ENCODE data around the gene EXOSC10. TPM values are rescaled to one million over a fixed set of nuclear protein-coding genes. Genes with fewer than 3 reads are reported as not detected.

Gene EXOSC10
- total RNA-seq, 1 experiment from 2014 or later = 72.0 TPM

GRCh38 chr1:11028018-11028417, 71.7 kb downstream of the EXOSC10 start:
- 0 out of 2 replicates have a peak, but pooled peaks cover 3% of the 10 kb centered on the region for H4K20me1 ChIP-seq (ENCODE audit: insufficient read depth, low read depth, low read length)
- H3K79me2 ChIP-seq (ENCODE audit: low read length) = no peaks in the 10 kb centered on the region
- no peak for DNase-seq
- no peak overlapping the region for H3K4me2 ChIP-seq (ENCODE audit: low read depth, low read length, poor library complexity, severe bottlenecking)
- H3K27me3 ChIP-seq (ENCODE audit: low read length) = no peaks in the 10 kb centered on the region
- H2AFZ ChIP-seq (ENCODE audit: low read length) = no peak overlapping the region
- no peaks in the 10 kb centered on the region for H3K9me3 ChIP-seq (ENCODE audit: low read length)
- H3K27ac ChIP-seq (ENCODE audit: low read length) = no peak overlapping the region
- H3K9me2 ChIP-seq (replicated peaks; ENCODE audit: insufficient read depth, low read length) = no peaks in the 10 kb centered on the region
- no peaks in the 10 kb centered on the region for H3K4me1 ChIP-seq (ENCODE audit: low read length)
- H3K36me3 ChIP-seq (ENCODE audit: insufficient read depth, low read length) = peaks cover 23% of the 10 kb centered on the region; the same call in 1 of the 2 replicates
- no peak overlapping the region for H3K9ac ChIP-seq (ENCODE audit: low read length)
- no peak overlapping the region for H3K4me3 ChIP-seq (ENCODE audit: low read length)

GRCh38 chr1:11027316-11027715, 72.4 kb downstream of the EXOSC10 start:
- DNase-seq = no peak
- Histone ChIP-seq H3K4me3 (ENCODE audit: low read length) (no peak overlapping the region), H3K9me3 (ENCODE audit: low read length) (no peaks in the 10 kb centered on the region), H3K9me2 (replicated peaks; ENCODE audit: insufficient read depth, low read length) (no peaks in the 10 kb centered on the region), H3K27ac (ENCODE audit: low read length) (no peak overlapping the region), H3K36me3 (ENCODE audit: insufficient read depth, low read length) (peaks cover 26% of the 10 kb centered on the region; the same call in 1 of the 2 replicates), H3K4me1 (ENCODE audit: low read length) (no peaks in the 10 kb centered on the region), H3K27me3 (ENCODE audit: low read length) (no peaks in the 10 kb centered on the region), H3K4me2 (ENCODE audit: low read depth, low read length, poor library complexity, severe bottlenecking) (no peak overlapping the region), H3K79me2 (ENCODE audit: low read length) (no peaks in the 10 kb centered on the region), H4K20me1 (ENCODE audit: insufficient read depth, low read depth, low read length) (0 out of 2 replicates have a peak, but pooled peaks cover 3% of the 10 kb centered on the region), H2AFZ (ENCODE audit: low read length) (no peak overlapping the region), H3K9ac (ENCODE audit: low read length) (no peak overlapping the region)

- no peak overlapping the region for H3K4me3 ChIP-seq (ENCODE audit: low read length)
- no peaks in the 10 kb centered on the region for H3K9me2 ChIP-seq (replicated peaks; ENCODE audit: insufficient read depth, low read length)
- H4K20me1 ChIP-seq (ENCODE audit: insufficient read depth, low read depth, low read length) = 0 out of 2 replicates have a peak, but pooled peaks cover 3% of the 10 kb centered on the region
- H2AFZ ChIP-seq (ENCODE audit: low read length) = no peak overlapping the region
- no peaks in the 10 kb centered on the region for H3K4me1 ChIP-seq (ENCODE audit: low read length)
- H3K27me3 ChIP-seq (ENCODE audit: low read length) = no peaks in the 10 kb centered on the region
- no peaks in the 10 kb centered on the region for H3K9me3 ChIP-seq (ENCODE audit: low read length)
- no peak overlapping the region for H3K27ac ChIP-seq (ENCODE audit: low read length)
- no peak overlapping the region for H3K4me2 ChIP-seq (ENCODE audit: low read depth, low read length, poor library complexity, severe bottlenecking)
- no peaks in the 10 kb centered on the region for H3K79me2 ChIP-seq (ENCODE audit: low read length)
- H3K36me3 ChIP-seq (ENCODE audit: insufficient read depth, low read length) = peaks cover 30% of the 10 kb centered on the region; the same call in 1 of the 2 replicates
- DNase-seq = no peak
- H3K9ac ChIP-seq (ENCODE audit: low read length) = no peak overlapping the region
These were observed 72.8 kb downstream of the EXOSC10 start for GRCh38 chr1:11026903-11027302.

- Histone ChIP-seq H3K9ac (ENCODE audit: low read length) (no peak overlapping the region), H3K4me3 (ENCODE audit: low read length) (no peak overlapping the region), H4K20me1 (ENCODE audit: insufficient read depth, low read depth, low read length) (0 out of 2 replicates have a peak, but pooled peaks cover 8% of the 10 kb centered on the region), H2AFZ (ENCODE audit: low read length) (no peak overlapping the region), H3K27ac (ENCODE audit: low read length) (no peak overlapping the region), H3K4me2 (ENCODE audit: low read depth, low read length, poor library complexity, severe bottlenecking) (no peak overlapping the region), H3K9me3 (ENCODE audit: low read length) (no peaks in the 10 kb centered on the region), H3K36me3 (ENCODE audit: insufficient read depth, low read length) (peaks cover 35% of the 10 kb centered on the region; the same call in 1 of the 2 replicates), H3K79me2 (ENCODE audit: low read length) (no peaks in the 10 kb centered on the region), H3K9me2 (replicated peaks; ENCODE audit: insufficient read depth, low read length) (no peaks in the 10 kb centered on the region), H3K27me3 (ENCODE audit: low read length) (no peaks in the 10 kb centered on the region), H3K4me1 (ENCODE audit: low read length) (no peaks in the 10 kb centered on the region)
- no peak for DNase-seq
These were observed 73.6 kb downstream of the EXOSC10 start for GRCh38 chr1:11026052-11026451.

GRCh38 chr1:11025618-11026017, 74.1 kb downstream of the EXOSC10 start:
- Histone ChIP-seq H3K79me2 (ENCODE audit: low read length) (no peaks in the 10 kb centered on the region), H3K9me3 (ENCODE audit: low read length) (no peaks in the 10 kb centered on the region), H3K27ac (ENCODE audit: low read length) (no peak overlapping the region), H3K4me1 (ENCODE audit: low read length) (no peaks in the 10 kb centered on the region), H3K4me2 (ENCODE audit: low read depth, low read length, poor library complexity, severe bottlenecking) (no peak overlapping the region), H3K27me3 (ENCODE audit: low read length) (no peaks in the 10 kb centered on the region), H3K4me3 (ENCODE audit: low read length) (no peak overlapping the region), H3K9ac (ENCODE audit: low read length) (no peak overlapping the region), H2AFZ (ENCODE audit: low read length) (no peak overlapping the region), H4K20me1 (ENCODE audit: insufficient read depth, low read depth, low read length) (0 out of 2 replicates have a peak, but pooled peaks cover 8% of the 10 kb centered on the region), H3K36me3 (ENCODE audit: insufficient read depth, low read length) (peaks cover 35% of the 10 kb centered on the region; the same call in 1 of the 2 replicates), H3K9me2 (replicated peaks; ENCODE audit: insufficient read depth, low read length) (no peaks in the 10 kb centered on the region)
- DNase-seq = no peak

GRCh38 chr1:11024874-11025203, 74.8 kb downstream of the EXOSC10 start:
- no peaks in the 10 kb centered on the region for H3K79me2 ChIP-seq (ENCODE audit: low read length)

GRCh38 chr1:11024154-11024873, 75.4 kb downstream of the EXOSC10 start:
- Histone ChIP-seq H3K9ac (ENCODE audit: low read length) (no peak overlapping the region), H3K9me3 (ENCODE audit: low read length) (no peaks in the 10 kb centered on the region), H3K4me2 (ENCODE audit: low read depth, low read length, poor library complexity, severe bottlenecking) (no peak overlapping the region), H2AFZ (ENCODE audit: low read length) (no peak overlapping the region), H3K9me2 (replicated peaks; ENCODE audit: insufficient read depth, low read length) (no peaks in the 10 kb centered on the region), H3K27ac (ENCODE audit: low read length) (no peak overlapping the region), H3K27me3 (ENCODE audit: low read length) (no peaks in the 10 kb centered on the region), H3K79me2 (ENCODE audit: low read length) (peaks cover under 1% of the 10 kb centered on the region; the same call in 1 of the 2 replicates), H3K4me1 (ENCODE audit: low read length) (no peaks in the 10 kb centered on the region), H3K36me3 (ENCODE audit: insufficient read depth, low read length) (peaks cover 43% of the 10 kb centered on the region; the same call in 1 of the 2 replicates), H3K4me3 (ENCODE audit: low read length) (no peak overlapping the region), H4K20me1 (ENCODE audit: insufficient read depth, low read depth, low read length) (0 out of 2 replicates have a peak, but pooled peaks cover 8% of the 10 kb centered on the region)
- no peak for DNase-seq

More at GRCh38 chr1:11024874-11025203, 74.8 kb downstream of the EXOSC10 start:
- H3K36me3 ChIP-seq (ENCODE audit: insufficient read depth, low read length) = peaks cover 41% of the 10 kb centered on the region; the same call in 1 of the 2 replicates
- no peaks in the 10 kb centered on the region for H3K9me3 ChIP-seq (ENCODE audit: low read length)
- H3K27me3 ChIP-seq (ENCODE audit: low read length) = no peaks in the 10 kb centered on the region
- DNase-seq = no peak
- H3K9me2 ChIP-seq (replicated peaks; ENCODE audit: insufficient read depth, low read length) = no peaks in the 10 kb centered on the region
- H4K20me1 ChIP-seq (ENCODE audit: insufficient read depth, low read depth, low read length) = 0 out of 2 replicates have a peak, but pooled peaks cover 8% of the 10 kb centered on the region
- H2AFZ ChIP-seq (ENCODE audit: low read length) = no peak overlapping the region
- H3K4me2 ChIP-seq (ENCODE audit: low read depth, low read length, poor library complexity, severe bottlenecking) = no peak overlapping the region
- H3K9ac ChIP-seq (ENCODE audit: low read length) = no peak overlapping the region
- no peak overlapping the region for H3K27ac ChIP-seq (ENCODE audit: low read length)
- no peaks in the 10 kb centered on the region for H3K4me1 ChIP-seq (ENCODE audit: low read length)
- no peak overlapping the region for H3K4me3 ChIP-seq (ENCODE audit: low read length)

- peaks cover 18% of the 10 kb centered on the region for H4K20me1 ChIP-seq (ENCODE audit: insufficient read depth, low read depth, low read length)
- no peak overlapping the region for H3K4me2 ChIP-seq (ENCODE audit: low read depth, low read length, poor library complexity, severe bottlenecking)
- no peak overlapping the region for H3K27ac ChIP-seq (ENCODE audit: low read length)
- H3K4me3 ChIP-seq (ENCODE audit: low read length) = no peak overlapping the region
- no peaks in the 10 kb centered on the region for H3K27me3 ChIP-seq (ENCODE audit: low read length)
- no peak for DNase-seq
- H3K9ac ChIP-seq (ENCODE audit: low read length) = no peak overlapping the region
- H3K9me3 ChIP-seq (ENCODE audit: low read length) = no peaks in the 10 kb centered on the region
- H3K79me2 ChIP-seq (ENCODE audit: low read length) = peaks cover 3% of the 10 kb centered on the region; the same call in 1 of the 2 replicates
- peaks cover 54% of the 10 kb centered on the region; the same call in 1 of the 2 replicates for H3K36me3 ChIP-seq (ENCODE audit: insufficient read depth, low read length)
- H3K9me2 ChIP-seq (replicated peaks; ENCODE audit: insufficient read depth, low read length) = no peaks in the 10 kb centered on the region
- no peaks in the 10 kb centered on the region for H3K4me1 ChIP-seq (ENCODE audit: low read length)
- H2AFZ ChIP-seq (ENCODE audit: low read length) = no peak overlapping the region
These were observed 76.5 kb downstream of the EXOSC10 start for GRCh38 chr1:11023201-11023600.

Measured in Karpas-422 (cell line).